ENCODE measurements around the gene PTPRG.

The PTPRG gene

GRCh38 chr3:62090519-62090918 is 529.1 kb downstream of the PTPRG start:
- DNase-seq, result no peak

GRCh38 chr3:62093025-62093424 is 531.7 kb downstream of the PTPRG start:
- DNase-seq, result no peak

GRCh38 chr3:62094461-62094860 is 533.1 kb downstream of the PTPRG start:
- no peak for DNase-seq

- no peak for DNase-seq
Observed at GRCh38 chr3:62095080-62095479, 533.7 kb downstream of the PTPRG start.

- no peak for DNase-seq
Observed at GRCh38 chr3:62095756-62096155, 534.4 kb downstream of the PTPRG start.

GRCh38 chr3:62096521-62096920 is 535.1 kb downstream of the PTPRG start:
- DNase-seq, result no peak

GRCh38 chr3:62097121-62097520 is 535.8 kb downstream of the PTPRG start:
- no peak for DNase-seq

GRCh38 chr3:62098646-62099365 is 537.4 kb downstream of the PTPRG start:
- no peak for DNase-seq

GRCh38 chr3:62100282-62100989 is 539.1 kb downstream of the PTPRG start:
- DNase-seq, result no peak

GRCh38 chr3:62101488-62101887 is 540.1 kb downstream of the PTPRG start:
- no peak for DNase-seq

GRCh38 chr3:62103531-62103930 is 542.2 kb downstream of the PTPRG start:
- no peak for DNase-seq

GRCh38 chr3:62109534-62109933 is 548.2 kb downstream of the PTPRG start:
- DNase-seq, result no peak

GRCh38 chr3:62110443-62111225 is 549.3 kb downstream of the PTPRG start:
- DNase-seq, result no peak

GRCh38 chr3:62113092-62113491 is 551.7 kb downstream of the PTPRG start:
- no peak for DNase-seq

GRCh38 chr3:62114763-62115162 is 553.4 kb downstream of the PTPRG start:
- no peak for DNase-seq

- no peak for DNase-seq
Observed at GRCh38 chr3:62117903-62118548, 556.7 kb downstream of the PTPRG start.

- no peak for DNase-seq
Observed at GRCh38 chr3:62119139-62119538, 557.8 kb downstream of the PTPRG start.

- no peak for DNase-seq
Observed at GRCh38 chr3:62122819-62123218, 561.4 kb downstream of the PTPRG start.

GRCh38 chr3:62125380-62125779 is 564.0 kb downstream of the PTPRG start:
- DNase-seq, result no peak

GRCh38 chr3:62127116-62127515 is 565.7 kb downstream of the PTPRG start:
- no peak for DNase-seq

GRCh38 chr3:62128051-62128450 is 566.7 kb downstream of the PTPRG start:
- DNase-seq, result no peak

GRCh38 chr3:62128681-62129080 is 567.3 kb downstream of the PTPRG start:
- DNase-seq, result no peak

- DNase-seq, result no peak
Observed at GRCh38 chr3:62131050-62131449, 569.7 kb downstream of the PTPRG start.

Measured in activated CD4-positive, CD25-positive, alpha-beta regulatory T cell (primary cell).